HG03108 (cell line): ENCODE data around the gene GHRH.

Source experiments
- ATAC-seq: cut with Tn5 transposase; IDR thresholded peaks from one replicate; pipeline ENCODE4 v1.9.1; 2021; ENCODE audit warnings: moderate library complexity; ENCODE audit not compliant: unreplicated experiment

Gene GHRH

DNA sequence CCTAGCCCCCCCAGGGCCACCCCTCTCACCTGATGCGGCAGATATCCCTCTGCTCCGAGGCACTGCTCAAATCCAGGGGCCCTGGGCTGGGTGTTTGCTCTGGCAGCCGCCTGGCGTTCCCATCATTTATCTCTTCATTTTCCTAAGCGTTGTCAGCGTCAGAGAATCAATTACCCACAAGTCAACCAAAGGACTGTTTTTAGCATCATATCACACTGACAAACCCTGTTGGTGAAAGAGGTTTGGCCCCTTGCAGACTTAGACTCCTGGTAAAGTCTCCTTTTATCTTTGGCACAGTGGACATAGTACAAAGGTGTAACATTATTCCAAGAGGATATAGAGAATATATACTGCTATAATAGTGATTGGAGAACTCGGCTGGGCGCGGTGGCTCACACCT is at the start of gene GHRH:
GHRH (minus strand) TSS at position 101 of the 400 bp plus-strand sequence. CDS start 4,925 bp downstream, outside the sequence.
- ATAC-seq, result no peak

DNA sequence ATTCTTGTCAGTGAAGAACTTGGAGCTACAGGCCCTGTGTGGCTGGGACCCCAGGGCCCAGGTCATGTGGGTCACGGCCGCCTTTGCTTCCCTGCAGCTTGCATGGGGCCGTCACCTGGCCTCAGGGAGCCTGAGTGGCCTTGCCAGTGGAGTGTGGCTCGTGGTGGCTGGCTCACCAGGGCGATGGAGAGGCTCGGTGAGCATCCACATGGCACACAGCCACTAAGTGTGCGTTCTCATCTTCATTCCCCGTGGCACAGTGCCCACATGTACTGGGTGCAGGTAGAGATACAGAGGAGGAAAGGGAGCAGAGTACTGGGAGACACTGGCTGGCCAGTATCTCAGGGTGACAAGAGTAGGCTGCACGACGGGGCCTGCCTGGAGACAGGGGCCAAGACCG is 49.3 kb upstream of the GHRH start:
- ATAC-seq, result no peak

DNA sequence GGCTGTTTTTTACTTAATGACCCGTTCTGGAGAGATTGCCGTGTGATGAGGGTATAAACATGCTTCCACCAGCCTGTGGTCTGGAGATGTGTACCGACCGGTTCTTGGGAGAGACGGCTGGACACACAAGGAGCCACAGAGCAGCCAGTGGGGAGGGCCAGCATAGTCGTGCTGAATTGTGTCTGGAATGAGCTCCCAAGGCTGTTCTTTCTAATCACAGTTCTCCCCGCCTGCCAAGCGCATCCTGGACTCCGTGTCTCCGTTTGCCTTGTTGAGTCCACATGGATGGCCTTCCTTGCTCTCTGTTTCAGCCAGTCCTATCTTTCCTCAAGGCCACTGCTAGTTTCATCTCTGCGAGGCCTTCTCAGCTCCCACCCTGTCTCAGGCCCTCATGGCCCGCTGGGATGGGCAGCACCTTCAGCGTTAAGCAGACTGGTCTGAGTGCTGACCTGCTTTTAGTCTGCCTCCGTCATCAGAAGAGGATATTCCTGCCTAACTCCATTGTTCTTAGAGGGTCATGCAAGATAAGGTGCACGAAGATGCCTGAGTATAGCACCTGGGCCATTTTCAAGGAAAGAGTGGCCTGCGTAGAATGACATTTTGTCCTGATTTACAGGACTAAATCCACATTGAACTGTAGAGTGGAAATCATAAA is 48.4 kb upstream of the GHRH start:
- no peak for ATAC-seq

- ATAC-seq, result no peak
These were observed 47.7 kb upstream of the GHRH start for GRCh38 chr20:37309290-37309689.

- peak; percentile 91 for ATAC-seq
These were observed 46.8 kb upstream of the GHRH start for GRCh38 chr20:37308086-37309050.

DNA sequence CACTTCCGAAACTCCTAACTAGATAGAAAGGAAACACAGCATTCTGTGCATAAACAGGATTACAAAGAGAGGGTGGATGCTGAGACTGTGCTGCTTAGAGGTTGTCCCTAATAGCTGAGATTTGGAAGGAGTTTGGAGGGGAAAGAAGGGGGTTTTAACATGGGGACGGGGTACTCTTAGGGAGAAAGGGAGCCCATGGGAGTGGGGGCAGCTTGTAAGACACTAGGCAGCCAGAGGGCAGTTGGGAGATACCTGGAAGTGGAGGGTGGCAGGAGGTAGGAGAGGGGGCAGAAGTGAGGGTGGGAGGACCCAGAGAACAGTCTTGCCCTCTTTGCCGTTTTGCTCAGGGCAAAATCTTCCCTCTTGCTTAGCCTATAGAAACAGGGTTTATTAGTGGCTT is 44.2 kb upstream of the GHRH start:
- no peak for ATAC-seq

DNA sequence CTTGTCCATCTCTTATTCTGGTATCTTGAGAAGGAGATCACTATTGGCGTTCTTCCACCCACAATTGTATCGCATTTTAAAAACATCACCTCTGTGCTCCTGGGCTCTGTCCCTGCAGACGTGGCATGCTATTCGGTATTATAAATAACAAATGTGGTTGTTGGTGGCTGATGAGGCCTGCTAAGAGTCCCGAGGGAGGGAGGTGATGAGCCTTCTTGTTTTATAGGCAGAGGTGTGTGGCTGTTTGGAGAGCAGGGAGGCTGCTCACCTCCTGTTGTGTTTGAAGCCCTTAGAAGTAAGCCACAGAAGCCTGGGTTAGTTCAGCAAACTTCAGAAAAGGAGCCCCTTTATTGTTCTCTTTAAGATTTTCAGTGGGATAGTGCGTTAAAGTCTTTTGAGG is 43.5 kb upstream of the GHRH start:
- ATAC-seq, result no peak

- no peak for ATAC-seq
These were observed 42.0 kb upstream of the GHRH start for GRCh38 chr20:37303637-37304036.

GRCh38 chr20:37302981-37303380 is 41.4 kb upstream of the GHRH start:
- no peak for ATAC-seq

DNA sequence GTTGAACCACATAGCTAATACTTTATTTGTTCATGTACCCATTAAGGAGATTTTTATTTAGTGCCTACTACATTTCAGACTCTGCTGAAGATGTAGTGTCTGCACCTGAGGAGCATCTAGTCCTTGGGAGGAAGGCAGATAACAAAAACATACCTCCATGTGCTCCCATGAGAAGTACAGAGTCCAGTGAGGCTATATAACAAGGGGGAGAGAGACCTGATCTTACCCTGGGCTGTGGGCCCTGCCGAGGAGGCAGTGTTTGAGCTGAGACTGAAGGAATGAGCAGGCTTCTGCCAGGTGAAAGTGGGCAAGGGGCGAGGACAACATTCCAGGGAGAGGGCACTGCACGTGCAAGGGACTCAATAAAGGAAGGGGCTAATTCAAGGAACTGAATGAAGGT is 39.9 kb upstream of the GHRH start:
- no peak for ATAC-seq

- no peak for ATAC-seq
These were observed 39.5 kb upstream of the GHRH start for GRCh38 chr20:37301120-37301519.

DNA sequence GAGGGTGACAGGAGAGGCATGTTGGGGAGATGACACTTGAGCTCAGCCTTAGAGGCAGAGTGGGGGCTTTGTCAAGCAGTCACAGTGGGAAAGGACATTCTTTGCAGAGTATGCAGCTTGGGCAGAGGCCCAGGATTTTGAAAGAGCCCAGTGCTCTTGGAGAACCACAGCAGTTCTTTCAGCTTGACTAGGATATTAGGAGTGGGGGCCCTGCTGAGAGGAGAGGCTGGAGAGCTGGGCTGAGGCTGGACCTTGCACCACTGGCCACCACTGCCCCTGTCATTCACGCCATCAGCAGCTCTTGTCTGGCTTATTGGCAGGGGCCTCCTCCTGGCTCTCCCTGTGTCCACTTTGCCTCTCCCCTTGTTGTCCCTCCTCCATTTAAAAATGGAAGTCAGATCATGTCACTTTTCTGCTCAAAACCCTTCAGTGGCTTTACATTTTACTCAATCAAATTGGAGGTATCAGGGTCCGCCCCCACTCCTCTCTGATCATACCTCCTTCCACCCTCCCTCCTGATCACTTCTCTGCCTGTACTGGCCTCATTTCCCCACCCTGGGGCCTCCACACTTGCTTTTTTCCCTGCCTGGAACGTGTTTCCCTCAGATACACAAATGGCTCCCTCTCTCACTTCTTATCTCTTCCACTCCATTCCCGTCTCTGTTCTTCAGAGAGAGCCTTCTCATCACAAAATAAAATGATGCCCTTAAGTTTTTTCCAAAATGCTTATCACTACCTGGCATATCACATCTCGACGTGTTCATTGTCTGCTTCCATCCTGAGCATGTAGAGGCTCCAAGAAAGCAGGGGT is 38.3 kb upstream of the GHRH start:
- ATAC-seq, result no peak

DNA sequence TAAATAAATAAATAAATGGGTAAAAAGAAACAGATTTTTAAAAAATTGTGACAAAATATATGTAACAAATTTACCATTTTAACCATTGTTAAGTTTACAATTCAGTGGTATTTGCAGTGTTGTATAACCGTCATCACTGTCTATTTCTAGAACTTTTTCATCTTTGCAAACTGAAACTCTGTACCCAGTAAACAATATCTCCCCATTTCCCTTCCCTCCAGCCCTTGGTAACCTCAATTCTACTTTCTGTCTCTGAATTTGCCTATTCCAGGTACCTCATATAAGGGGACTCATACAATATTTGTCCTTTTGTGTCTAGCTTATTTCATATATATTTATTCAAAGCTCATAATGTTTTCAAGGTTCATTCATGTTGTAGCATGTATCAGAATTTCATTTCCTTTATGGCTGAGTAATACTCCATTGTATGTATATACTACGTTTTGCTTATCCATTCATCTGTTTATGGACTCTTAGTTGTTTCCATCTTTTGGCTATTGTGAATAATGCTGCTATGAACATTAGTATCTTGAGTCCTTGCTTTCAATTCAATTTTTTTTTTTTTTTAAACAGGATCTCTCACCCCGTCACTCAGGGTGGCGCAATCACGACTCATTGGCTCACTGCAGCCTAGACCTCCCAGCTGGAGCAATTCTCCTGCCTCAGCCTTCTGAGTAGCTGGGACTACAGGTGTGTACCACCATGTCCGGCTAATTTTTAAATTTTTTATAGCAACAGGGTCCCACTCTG is 36.8 kb upstream of the GHRH start:
- no peak for ATAC-seq

GRCh38 chr20:37297066-37297736 is 35.6 kb upstream of the GHRH start:
- no peak for ATAC-seq

- ATAC-seq, result no peak
These were observed 34.8 kb upstream of the GHRH start for GRCh38 chr20:37296371-37296770.

GRCh38 chr20:37295595-37295994 is 34.0 kb upstream of the GHRH start:
- no peak for ATAC-seq

- ATAC-seq, result no peak
These were observed 33.4 kb upstream of the GHRH start for GRCh38 chr20:37295001-37295400.

DNA sequence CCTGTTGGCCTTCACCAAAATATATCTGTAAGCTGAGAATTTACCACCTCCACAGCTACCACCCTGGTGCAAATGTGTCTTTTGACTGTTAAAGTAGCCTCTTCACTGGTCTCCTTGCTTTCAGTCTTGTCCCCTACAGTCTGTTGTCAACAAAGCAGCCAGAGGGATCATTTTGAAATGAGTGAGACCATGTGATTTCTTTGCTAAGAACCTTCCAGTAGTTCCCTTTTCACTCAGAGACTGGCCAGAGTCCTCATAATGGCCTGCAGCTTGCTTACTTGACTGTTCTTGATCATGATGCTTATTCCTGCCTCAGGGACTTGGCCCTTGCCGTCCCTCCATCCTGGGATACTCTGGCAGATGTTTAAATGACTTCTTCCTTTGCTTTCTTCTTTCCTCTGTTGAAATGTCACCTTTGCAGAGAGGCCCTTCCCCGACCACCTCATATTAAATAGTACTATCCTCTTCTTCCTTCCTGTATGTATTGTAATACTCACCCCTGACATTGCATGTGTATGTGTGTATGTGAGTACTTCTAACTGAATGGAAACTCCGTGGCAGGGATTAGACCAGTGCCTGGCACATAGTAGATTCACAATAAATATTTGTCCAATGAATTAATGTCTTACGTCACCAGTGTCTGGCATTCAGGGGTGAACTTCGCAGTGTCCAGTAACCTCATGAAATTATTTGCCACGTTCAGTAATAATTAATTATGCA is 32.8 kb upstream of the GHRH start:
- no peak for ATAC-seq

DNA sequence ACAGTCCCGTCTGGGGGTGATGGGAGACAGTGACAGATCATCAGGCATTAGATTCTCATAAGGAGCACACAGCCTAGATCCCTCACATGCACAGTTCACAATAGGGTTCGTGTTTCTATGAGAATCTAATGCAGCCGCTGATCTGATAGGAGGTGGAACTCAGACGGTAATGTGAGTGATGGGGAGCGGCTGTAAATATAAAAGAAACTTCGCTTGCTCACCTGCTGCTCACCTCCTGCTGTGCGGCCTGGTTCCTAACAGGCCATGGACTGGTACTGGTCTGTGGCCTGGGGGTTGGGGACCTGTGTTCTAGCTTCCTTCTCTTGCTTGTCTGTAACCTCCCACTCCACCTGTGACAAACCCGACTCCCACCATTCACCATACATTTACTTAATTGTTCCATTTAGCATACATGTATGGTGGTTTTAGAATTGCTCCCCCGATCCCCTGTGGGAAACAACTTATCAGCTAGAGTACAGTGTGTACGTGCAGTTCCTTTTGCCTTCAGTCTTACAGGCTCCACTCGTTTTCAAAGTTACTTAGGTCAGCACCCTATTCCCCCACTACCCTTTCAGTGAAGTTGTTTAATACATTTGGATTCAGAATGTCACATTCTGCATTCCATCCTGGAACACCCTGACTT is 31.8 kb upstream of the GHRH start:
- no peak for ATAC-seq
